Measurements from ENCODE around the gene AHNAK. TPM values are rescaled to one million over a fixed set of nuclear protein-coding genes. Genes with fewer than 3 reads are reported as not detected.

Gene AHNAK
- total and polyA plus RNA-seq, 4 donors = 22.6 to 110 (median 38.1) TPM

- Histone ChIP-seq H3K4me3 (ENCODE audit: low read depth in 1 of 3, low read length in 3 of 3) (no peak overlapping the region), H3K27me3 (ENCODE audit: control insufficient read depth in 4 of 4, insufficient read depth in 4 of 4, low read length in 3 of 4) (no peaks in the 10 kb centered on the region), H3K36me3 (ENCODE audit: control insufficient read depth in 4 of 4, insufficient read depth in 3 of 4, low read depth in 1 of 4, low read length in 3 of 4) (no peaks in the 10 kb centered on the region), H3K9me3 (ENCODE audit: control insufficient read depth in 4 of 4, low read length in 3 of 4) (no peaks in the 10 kb centered on the region), H3K4me1 (ENCODE audit: control insufficient read depth in 4 of 4, insufficient read depth in 4 of 4, low read length in 3 of 4) (peaks cover 0 to 7% (median 2%) of the 10 kb centered on the region in 4 donors), H3K27ac (ENCODE audit: low read depth in 1 of 2, low read length in 2 of 2) (no peak overlapping the region), H3K9ac (ENCODE audit: low read depth in 1 of 2, low read length in 2 of 2) (no peak overlapping the region)
- TF ChIP-seq TAF1 (conservative IDR thresholded peaks at IDR 0.05) = no peak
- TF ChIP-seq HNF4G (IDR thresholded peaks at IDR 0.05) = no peak
- no peak for TF ChIP-seq FOXA2 (IDR thresholded peaks at IDR 0.05)
- no peak for TF ChIP-seq GABPA (IDR thresholded peaks at IDR 0.05 in 1 of 2, conservative IDR thresholded peaks at IDR 0.05 in 1 of 2)
- no peak for TF ChIP-seq YY1 (IDR thresholded peaks at IDR 0.05)
- no peak for TF ChIP-seq HNF4A (conservative IDR thresholded peaks at IDR 0.05)
- TF ChIP-seq EGR1 (IDR thresholded peaks at IDR 0.05; ENCODE audit: low read depth in 2 of 2) = no peak
- no peak for TF ChIP-seq RAD21 (IDR thresholded peaks at IDR 0.05)
- TF ChIP-seq JUND (IDR thresholded peaks at IDR 0.05) = no peak
- no peak for TF ChIP-seq RXRA (IDR thresholded peaks at IDR 0.05)
- DNase-seq (ENCODE audit: low spot score) = no peak
- WGBS = 82% methylated on average over 5 of the region's 5 CpGs
Observed at GRCh38 chr11:62390237-62390636, 156.4 kb downstream of the AHNAK start.

- no peak for TF ChIP-seq FOXA1 (IDR thresholded peaks at IDR 0.05)
- TF ChIP-seq GABPA (IDR thresholded peaks at IDR 0.05 in 1 of 2, conservative IDR thresholded peaks at IDR 0.05 in 1 of 2) = no peak
- no peak for TF ChIP-seq RXRA (IDR thresholded peaks at IDR 0.05)
- TF ChIP-seq HNF4G (IDR thresholded peaks at IDR 0.05) = no peak
- TF ChIP-seq RAD21 (IDR thresholded peaks at IDR 0.05) = no peak
- no peak for TF ChIP-seq REST (IDR thresholded peaks at IDR 0.05)
- TF ChIP-seq EGR1 (IDR thresholded peaks at IDR 0.05; ENCODE audit: low read depth in 2 of 2) = no peak
- no peak for TF ChIP-seq SP1 (IDR thresholded peaks at IDR 0.05)
- TF ChIP-seq JUND (IDR thresholded peaks at IDR 0.05) = no peak
- no peak for TF ChIP-seq ATF3 (IDR thresholded peaks at IDR 0.05)
- no peak for TF ChIP-seq NR2F2 (IDR thresholded peaks at IDR 0.05)
- no peak for TF ChIP-seq MAX (IDR thresholded peaks at IDR 0.05)
- no peak for TF ChIP-seq ZBTB33 (IDR thresholded peaks at IDR 0.05)
- TF ChIP-seq HNF4A (conservative IDR thresholded peaks at IDR 0.05) = no peak
- TF ChIP-seq YY1 (IDR thresholded peaks at IDR 0.05) = no peak
- TF ChIP-seq CTCF (IDR thresholded peaks at IDR 0.05; ENCODE audit: low read depth, low read length, missing input control) = no peak
- TF ChIP-seq FOXA2 (IDR thresholded peaks at IDR 0.05) = no peak
- TF ChIP-seq TAF1 (conservative IDR thresholded peaks at IDR 0.05) = no peak
- Histone ChIP-seq H3K9ac (ENCODE audit: low read depth in 1 of 2, low read length in 2 of 2) (no peak overlapping the region), H3K27me3 (ENCODE audit: control insufficient read depth in 4 of 4, insufficient read depth in 4 of 4, low read length in 3 of 4) (no peaks in the 10 kb centered on the region), H3K4me3 (ENCODE audit: low read depth in 1 of 3, low read length in 3 of 3) (no peak overlapping the region), H3K27ac (ENCODE audit: low read depth in 1 of 2, low read length in 2 of 2) (no peak overlapping the region), H3K36me3 (ENCODE audit: control insufficient read depth in 4 of 4, insufficient read depth in 3 of 4, low read depth in 1 of 4, low read length in 3 of 4) (no peaks in the 10 kb centered on the region), H3K9me3 (ENCODE audit: control insufficient read depth in 4 of 4, low read length in 3 of 4) (no peaks in the 10 kb centered on the region), H3K4me1 (ENCODE audit: control insufficient read depth in 4 of 4, insufficient read depth in 4 of 4, low read length in 3 of 4) (no peaks in the 10 kb centered on the region)
- WGBS = 88% methylated on average over 11 of the region's 11 CpGs
- no peak for DNase-seq (ENCODE audit: low spot score)
Observed at GRCh38 chr11:62388999-62389398, 157.6 kb downstream of the AHNAK start.
